ENCODE data around the gene MYBPHL. TPM values are rescaled to one million over a fixed set of nuclear protein-coding genes. Genes with fewer than 3 reads are reported as not detected.

The MYBPHL gene
- total and polyA plus RNA-seq, 2 experiments from 2014 or later = not detected

DNA sequence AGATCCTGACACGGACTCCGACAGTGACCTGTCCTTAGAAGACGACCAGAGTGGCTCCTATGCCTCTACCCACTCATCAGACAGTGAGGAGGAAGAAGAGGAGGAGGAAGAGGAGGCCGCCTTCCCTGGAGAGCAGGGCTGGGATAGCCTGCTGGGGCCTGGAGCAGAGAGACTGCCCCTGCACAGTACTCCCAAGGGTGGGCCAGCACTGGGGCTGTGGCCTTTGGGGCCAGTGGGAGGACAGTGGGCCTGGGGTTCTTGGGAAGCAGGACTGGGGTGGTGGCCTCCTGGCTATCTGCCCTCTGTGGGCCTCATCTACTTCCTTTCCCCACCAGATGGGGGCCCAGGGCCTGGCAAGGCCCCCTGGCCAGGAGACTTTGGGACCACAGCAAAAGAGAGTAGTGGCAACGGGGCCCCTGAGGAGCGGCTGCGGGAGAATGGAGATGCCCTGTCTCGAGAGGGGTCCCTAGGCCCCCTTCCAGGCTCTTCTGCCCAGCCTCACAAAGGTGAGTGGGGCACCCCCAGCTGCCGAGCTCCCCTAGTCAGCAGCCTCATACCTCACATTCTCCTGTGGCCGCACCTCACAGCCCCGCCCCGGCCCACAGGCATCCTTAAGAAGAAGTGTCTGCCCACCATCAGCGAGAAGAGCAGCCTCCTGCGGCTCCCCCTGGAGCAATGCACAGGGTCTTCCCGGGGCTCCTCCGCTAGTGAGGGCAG, 33.8 kb downstream of the MYBPHL start:
- TF ChIP-seq EZH2phosphoT487 (IDR thresholded peaks at IDR 0.05; ENCODE audit: insufficient read depth, low read depth) = no peak
- no peak for TF ChIP-seq EZH2 (IDR thresholded peaks at IDR 0.05; ENCODE audit: insufficient read depth, poor library complexity, severe bottlenecking)
- Histone ChIP-seq H3K9ac (no peak overlapping the region), H3K9me2 (ENCODE audit: insufficient read depth) (no peaks in the 10 kb centered on the region), H3K4me1 (ENCODE audit: insufficient read depth) (peaks cover 6% of the 10 kb centered on the region; the same call in 1 of the 2 replicates), H3K79me2 (ENCODE audit: insufficient read depth) (no peaks in the 10 kb centered on the region), H2AFZ (no peak overlapping the region), H3K4me3 (no peak overlapping the region), H3K9me3 (ENCODE audit: low read depth) (no peaks in the 10 kb centered on the region), H3K4me2 (ENCODE audit: unreplicated experiment) (no peak overlapping the region), H4K20me1 (ENCODE audit: insufficient read depth) (no peaks in the 10 kb centered on the region), H3K27me3 (replicated peaks; ENCODE audit: insufficient read depth) (no peaks in the 10 kb centered on the region), H3K36me3 (ENCODE audit: low read depth) (no peaks in the 10 kb centered on the region), H3K27ac (no peak overlapping the region), H3F3A (ENCODE audit: insufficient read depth) (no peaks in the 10 kb centered on the region; the same call in 1 of the 2 replicates)
- in situ Hi-C loops (cut with MboI) = no loop called here
- DNase-seq = no peak
- WGBS, 2 experiments (ENCODE audit: low coverage in 1 of 2, low lambda C conversion rate in 2 of 2, missing lambda C conversion rate in 2 of 2) = 95 to 96% methylated on average over 16 of the region's 16 CpGs

DNA sequence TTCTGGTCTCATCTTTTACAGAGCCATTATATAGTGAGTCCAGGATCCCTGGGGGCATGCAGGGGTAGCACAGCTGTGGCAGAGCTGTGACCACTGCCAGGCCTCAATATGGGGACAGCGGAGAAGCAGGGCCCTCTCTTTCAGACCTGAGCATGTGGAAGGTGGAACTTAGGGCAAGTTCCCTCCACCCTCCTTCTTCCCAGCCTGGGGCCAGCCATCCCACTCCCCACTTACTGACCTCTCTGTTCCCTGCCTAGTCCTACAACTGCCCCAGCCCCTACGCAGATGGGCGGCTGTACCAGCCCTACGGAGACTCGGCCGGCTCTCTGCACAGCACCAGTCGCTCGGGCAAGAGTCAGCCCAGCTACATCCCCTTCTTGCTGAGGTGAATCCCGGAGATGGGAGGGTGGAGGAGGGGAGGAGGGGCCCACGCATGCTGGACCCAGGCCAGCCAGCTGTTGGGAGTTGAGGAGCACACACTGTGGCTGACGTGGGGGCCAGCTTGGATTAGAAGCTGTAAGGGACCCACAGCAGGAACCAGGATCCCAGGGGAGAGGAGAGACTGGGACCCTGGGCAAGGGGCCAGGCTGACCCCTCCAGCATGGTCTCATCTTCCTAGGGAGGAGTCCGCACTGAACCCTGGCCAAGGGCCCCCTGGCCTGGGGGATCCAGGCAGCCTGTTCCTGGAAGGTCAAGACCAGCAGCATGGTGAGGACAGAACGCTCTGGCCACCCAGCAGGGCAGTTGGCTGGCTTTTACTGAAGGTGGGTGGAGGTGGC, 34.6 kb downstream of the MYBPHL start:
- Histone ChIP-seq H3K9me2 (ENCODE audit: insufficient read depth) (no peaks in the 10 kb centered on the region), H2AFZ (no peak overlapping the region), H3K4me3 (no peak overlapping the region), H3K27ac (no peak overlapping the region), H3K4me2 (ENCODE audit: unreplicated experiment) (no peak overlapping the region), H3K9me3 (ENCODE audit: low read depth) (no peaks in the 10 kb centered on the region), H3K79me2 (ENCODE audit: insufficient read depth) (no peaks in the 10 kb centered on the region), H4K20me1 (ENCODE audit: insufficient read depth) (no peaks in the 10 kb centered on the region), H3K36me3 (ENCODE audit: low read depth) (no peaks in the 10 kb centered on the region), H3F3A (ENCODE audit: insufficient read depth) (no peaks in the 10 kb centered on the region; the same call in 1 of the 2 replicates), H3K27me3 (replicated peaks; ENCODE audit: insufficient read depth) (no peaks in the 10 kb centered on the region), H3K9ac (no peak overlapping the region), H3K4me1 (ENCODE audit: insufficient read depth) (peaks cover 6% of the 10 kb centered on the region; the same call in 1 of the 2 replicates)
- WGBS, 2 experiments (ENCODE audit: low coverage in 1 of 2, low lambda C conversion rate in 2 of 2, missing lambda C conversion rate in 2 of 2) = 75 to 85% methylated on average over 13 of the region's 13 CpGs
- DNase-seq = no peak
- in situ Hi-C loops (cut with MboI) = no loop called here
- TF ChIP-seq EZH2phosphoT487 (IDR thresholded peaks at IDR 0.05; ENCODE audit: insufficient read depth, low read depth) (no peak), EZH2 (IDR thresholded peaks at IDR 0.05; ENCODE audit: insufficient read depth, poor library complexity, severe bottlenecking) (no peak)

DNA sequence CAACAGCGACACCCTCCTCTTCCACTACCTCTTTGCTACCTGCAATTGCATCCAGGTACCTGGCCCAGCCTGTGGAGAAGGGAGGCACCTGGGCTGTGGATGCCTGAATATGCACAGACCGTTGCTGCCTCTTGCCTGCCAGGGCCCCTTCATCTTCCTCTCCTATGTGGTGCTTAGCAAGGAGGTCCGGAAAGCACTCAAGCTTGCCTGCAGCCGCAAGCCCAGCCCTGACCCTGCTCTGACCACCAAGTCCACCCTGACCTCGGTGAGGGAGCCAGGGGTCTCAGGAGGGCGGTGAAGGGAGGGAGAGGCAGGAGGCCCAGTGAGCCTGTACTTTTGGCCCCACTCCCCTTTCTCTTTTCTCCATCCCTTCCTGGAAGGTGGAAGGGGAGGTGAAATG, 35.4 kb downstream of the MYBPHL start:
- no peaks in the 10 kb centered on the region for H3K27me3 ChIP-seq (replicated peaks; ENCODE audit: insufficient read depth)
- no peak overlapping the region for H3K9ac ChIP-seq
- H3K9me3 ChIP-seq (ENCODE audit: low read depth) = no peaks in the 10 kb centered on the region
- WGBS, 2 experiments (ENCODE audit: low coverage in 1 of 2, low lambda C conversion rate in 2 of 2, missing lambda C conversion rate in 2 of 2) = 74 to 85% methylated on average over 6 of the region's 6 CpGs
- no peaks in the 10 kb centered on the region for H3K36me3 ChIP-seq (ENCODE audit: low read depth)
- no peak overlapping the region for H2AFZ ChIP-seq
- no peaks in the 10 kb centered on the region for H3K79me2 ChIP-seq (ENCODE audit: insufficient read depth)
- no peak overlapping the region for H3K27ac ChIP-seq
- no peaks in the 10 kb centered on the region; the same call in 1 of the 2 replicates for H3F3A ChIP-seq (ENCODE audit: insufficient read depth)
- no peaks in the 10 kb centered on the region for H3K9me2 ChIP-seq (ENCODE audit: insufficient read depth)
- DNase-seq = no peak
- peaks cover 6% of the 10 kb centered on the region; the same call in 1 of the 2 replicates for H3K4me1 ChIP-seq (ENCODE audit: insufficient read depth)
- no peak overlapping the region for H3K4me3 ChIP-seq
- no peak overlapping the region for H3K4me2 ChIP-seq (ENCODE audit: unreplicated experiment)
- in situ Hi-C loops (cut with MboI) = no loop called here
- TF ChIP-seq EZH2phosphoT487 (IDR thresholded peaks at IDR 0.05; ENCODE audit: insufficient read depth, low read depth) (no peak), EZH2 (IDR thresholded peaks at IDR 0.05; ENCODE audit: insufficient read depth, poor library complexity, severe bottlenecking) (no peak)
- no peaks in the 10 kb centered on the region for H4K20me1 ChIP-seq (ENCODE audit: insufficient read depth)

DNA sequence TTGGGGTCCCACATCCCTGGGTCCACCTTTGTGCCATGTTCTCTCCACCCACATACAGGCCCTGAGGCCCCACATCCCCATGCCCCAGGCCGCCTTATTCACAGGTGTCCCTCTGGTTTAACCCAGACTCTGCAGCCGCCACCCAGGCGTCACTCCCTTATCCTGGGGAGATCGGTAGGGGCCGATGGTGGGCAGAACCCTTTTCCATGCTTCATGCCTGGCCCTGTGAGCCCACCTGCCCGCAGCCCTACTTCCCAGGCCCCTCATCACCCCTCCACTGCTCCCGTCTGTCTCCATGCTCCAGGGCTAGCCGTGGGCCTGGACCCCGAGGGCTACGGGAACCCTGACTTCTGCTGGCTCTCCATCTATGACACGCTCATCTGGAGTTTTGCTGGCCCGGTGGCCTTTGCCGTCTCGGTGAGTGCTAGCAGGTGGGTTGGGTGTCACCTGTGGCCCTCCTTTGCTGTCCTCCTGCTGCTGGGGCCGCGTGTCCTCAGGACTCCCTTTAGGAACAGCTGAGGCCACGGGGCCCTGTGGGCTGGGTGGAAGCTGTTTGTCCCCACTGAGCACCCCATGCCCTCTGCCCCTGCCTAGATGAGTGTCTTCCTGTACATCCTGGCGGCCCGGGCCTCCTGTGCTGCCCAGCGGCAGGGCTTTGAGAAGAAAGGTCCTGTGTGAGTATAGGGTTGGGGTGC, 36.0 kb downstream of the MYBPHL start:
- no peak overlapping the region for H3K9ac ChIP-seq
- H3K79me2 ChIP-seq (ENCODE audit: insufficient read depth) = no peaks in the 10 kb centered on the region
- H3K4me3 ChIP-seq = no peak overlapping the region
- no peak for DNase-seq
- H3K9me2 ChIP-seq (ENCODE audit: insufficient read depth) = no peaks in the 10 kb centered on the region
- H4K20me1 ChIP-seq (ENCODE audit: insufficient read depth) = no peaks in the 10 kb centered on the region
- H3K36me3 ChIP-seq (ENCODE audit: low read depth) = no peaks in the 10 kb centered on the region
- no peak overlapping the region for H2AFZ ChIP-seq
- no peak overlapping the region for H3K4me2 ChIP-seq (ENCODE audit: unreplicated experiment)
- TF ChIP-seq EZH2phosphoT487 (IDR thresholded peaks at IDR 0.05; ENCODE audit: insufficient read depth, low read depth) = no peak
- TF ChIP-seq EZH2 (IDR thresholded peaks at IDR 0.05; ENCODE audit: insufficient read depth, poor library complexity, severe bottlenecking) = no peak
- H3F3A ChIP-seq (ENCODE audit: insufficient read depth) = no peaks in the 10 kb centered on the region; the same call in 1 of the 2 replicates
- 90 to 93% methylated on average over 19 to 20 of the region's 20 CpGs for WGBS, 2 experiments (ENCODE audit: low coverage in 1 of 2, low lambda C conversion rate in 2 of 2, missing lambda C conversion rate in 2 of 2)
- no peaks in the 10 kb centered on the region for H3K27me3 ChIP-seq (replicated peaks; ENCODE audit: insufficient read depth)
- no peak overlapping the region for H3K27ac ChIP-seq
- no peaks in the 10 kb centered on the region for H3K9me3 ChIP-seq (ENCODE audit: low read depth)
- in situ Hi-C loops (cut with MboI) = no loop called here
- peaks cover 2% of the 10 kb centered on the region; the same call in 1 of the 2 replicates for H3K4me1 ChIP-seq (ENCODE audit: insufficient read depth)

Data from GM23248 (cell line).